Neural cell (in vitro differentiated cells): ENCODE results near the gene CGB1. TPM values are rescaled to one million over a fixed set of nuclear protein-coding genes. Genes with fewer than 3 reads are reported as not detected.
"Not testable (repeated sequence)": the region's sequence is repeated elsewhere in the genome, so short reads cannot be mapped to it uniquely, and the experiment has no call there.

Experiments used
- H2AFZ ChIP-seq: fragments of 200-600, 300-800 bp; sonication (generic), shearing (Covaris generic); 2 replicates; pipeline ENCODE4 v1.6.0; 2014; ENCODE audit warnings: low read depth, mild to moderate bottlenecking, antibody characterized with exemption, low read length, moderate library complexity
- H3F3A ChIP-seq: fragments of 200-600 bp; shearing (Covaris generic); 2 replicates; pipeline ENCODE4 v1.6.1; 2016; ENCODE audit warnings: mild to moderate bottlenecking, moderate library complexity, mixed read lengths, antibody characterized with exemption, low read length; ENCODE audit not compliant: insufficient read depth, poor library complexity, severe bottlenecking
- H3K27ac ChIP-seq: fragments of 200-600, 300-800 bp; sonication (generic), shearing (Covaris generic); 2 replicates; pipeline ENCODE4 v1.5.1; 2014; ENCODE audit warnings: mild to moderate bottlenecking, low read length, moderate library complexity
- H3K27me3 ChIP-seq: fragments of 300-800, 200-600 bp; sonication (generic), shearing (Covaris generic); 2 replicates; pipeline ENCODE4 v1.6.0; 2014; ENCODE audit warnings: mild to moderate bottlenecking, low read depth, low read length, moderate library complexity; ENCODE audit not compliant: insufficient read depth
- H3K36me3 ChIP-seq: fragments of 300-800, 200-600 bp; sonication (generic), shearing (Covaris generic); 2 replicates; pipeline ENCODE4 v1.5.1; 2014; ENCODE audit warnings: mild to moderate bottlenecking, antibody characterized with exemption, low read length, moderate library complexity; ENCODE audit not compliant: insufficient read depth
- H3K4me2 ChIP-seq: fragments of 300-800, 200-600 bp; sonication (generic), shearing (Covaris generic); 2 replicates; pipeline ENCODE4 v1.6.0; 2014; ENCODE audit warnings: mild to moderate bottlenecking, low read length
- H3K4me3 ChIP-seq: fragments of 300-800, 200-600 bp; sonication (generic), shearing (Covaris generic); 2 replicates; pipeline ENCODE4 v1.5.1; 2014; ENCODE audit warnings: mild to moderate bottlenecking, low read length, moderate library complexity
- H3K79me2 ChIP-seq: fragments of 200-600 bp; shearing (Covaris generic); replicated peaks from 2 replicates; pipeline ENCODE4 v1.6.0; 2014; ENCODE audit warnings: mild to moderate bottlenecking, low read length, moderate library complexity; ENCODE audit not compliant: insufficient read depth
- H3K9ac ChIP-seq: fragments of 300-800, 200-600 bp; sonication (generic), shearing (Covaris generic); 2 replicates; pipeline ENCODE4 v1.6.1; 2016; ENCODE audit warnings: mild to moderate bottlenecking, low read length, mixed read lengths
- H3K9me2 ChIP-seq: fragments of 200-600 bp; shearing (Covaris generic); 2 replicates; pipeline ENCODE4 v1.6.1; 2016; ENCODE audit warnings: mild to moderate bottlenecking, low read length, mixed read lengths; ENCODE audit not compliant: insufficient read depth
- H3K9me3 ChIP-seq: fragments of 200-600, 300-800 bp; sonication (generic), shearing (Covaris generic); 2 replicates; pipeline ENCODE4 v1.6.1; 2016; ENCODE audit warnings: mild to moderate bottlenecking, mixed run types, low read length, moderate library complexity, mixed read lengths
- H4K20me1 ChIP-seq: fragments of 200-600 bp; shearing (Covaris generic); 2 replicates; pipeline ENCODE4 v1.6.1; 2016; ENCODE audit warnings: mild to moderate bottlenecking, mixed run types; ENCODE audit not compliant: insufficient read depth
- EP300 ChIP-seq: fragments of 450-650 bp; conservative IDR thresholded peaks from 2 replicates; pipeline ENCODE4 v1.6.1; 2014; ENCODE audit warnings: antibody characterized with exemption, mild to moderate bottlenecking, moderate library complexity; ENCODE audit not compliant: poor library complexity, severe bottlenecking
- EZH2 ChIP-seq: fragments of 200-600, 300-800 bp; shearing (Covaris generic), sonication (generic); IDR thresholded peaks from 2 replicates; pipeline ENCODE4 v1.6.1; 2014; ENCODE audit warnings: antibody characterized with exemption, low read length, borderline replicate concordance, mild to moderate bottlenecking; ENCODE audit not compliant: insufficient read depth, poor library complexity, severe bottlenecking
- MXI1 ChIP-seq: fragments of 450-650 bp; conservative IDR thresholded peaks from 2 replicates; pipeline ENCODE4 v1.6.1; 2014; ENCODE audit warnings: antibody characterized with exemption, mild to moderate bottlenecking; ENCODE audit not compliant: poor library complexity, severe bottlenecking
- POLR2AphosphoS5 ChIP-seq: IDR thresholded peaks from 2 replicates; pipeline ENCODE4 v1.6.1; 2012
- RAD21 ChIP-seq: fragments of 450-650 bp; conservative IDR thresholded peaks from 2 replicates; pipeline ENCODE4 v1.6.1; 2014; ENCODE audit warnings: antibody characterized with exemption, mild to moderate bottlenecking, moderate library complexity
- SMC3 ChIP-seq: fragments of 450-650 bp; conservative IDR thresholded peaks from 2 replicates; pipeline ENCODE4 v1.6.1; 2014; ENCODE audit warnings: antibody characterized with exemption, mild to moderate bottlenecking, moderate library complexity; ENCODE audit not compliant: poor library complexity
- TAF1 ChIP-seq: IDR thresholded peaks from 2 replicates; pipeline ENCODE4 v1.6.1; 2012; ENCODE audit warnings: low read depth
- polyA minus RNA-seq: library from RNA; depleted of rRNA, polyadenylated mRNA; stranded (reverse); fragments of >200 nt; gene quantifications from 2 replicates; pipeline ENCODE4 v1.2.3, GENCODE V29; 2014
- polyA plus RNA-seq: library from polyadenylated mRNA; depleted of rRNA; stranded (reverse); fragments of >200 nt; gene quantifications from 2 replicates; pipeline ENCODE4 v1.2.3, GENCODE V29; 2014
- TF ChIP-seq, protein P1 (sequence below): fragments of 450-650 bp; IDR thresholded peaks from 2 replicates; pipeline ENCODE4 v1.5.1; 2014; ENCODE audit warnings: antibody characterized with exemption, mild to moderate bottlenecking, moderate library complexity; ENCODE audit not compliant: poor library complexity, severe bottlenecking
- TF ChIP-seq, protein P2 (sequence below): IDR thresholded peaks from 2 replicates; pipeline ENCODE4 v1.6.1; 2012; ENCODE audit warnings: borderline replicate concordance

The CGB1 gene
- polyA plus RNA-seq, result not detected in 2 replicates
- not detected in 2 replicates for polyA minus RNA-seq

DNA sequence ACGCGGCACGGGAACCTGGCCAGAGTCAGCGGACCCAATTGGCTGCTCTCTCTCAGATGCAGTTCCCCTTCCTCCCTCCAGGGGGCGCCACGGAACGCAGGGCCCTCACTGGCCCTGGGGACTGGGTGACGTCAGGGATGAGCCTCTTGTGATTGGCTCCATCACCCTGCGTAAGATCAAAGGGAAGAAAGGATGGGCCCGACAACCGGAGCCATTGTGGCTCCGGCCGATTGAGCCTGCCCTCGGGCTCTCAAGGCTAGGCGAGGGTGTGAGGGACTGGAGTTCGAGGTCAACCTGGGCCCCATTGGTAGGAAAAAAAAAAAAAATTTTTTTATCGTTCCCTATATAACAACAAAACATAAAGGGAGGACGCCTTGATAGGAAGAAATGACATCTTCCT is at the start of gene CGB1:
CGB1 (minus strand) TSS at position 81 of the 400 bp plus-strand sequence. CDS start 184 bp downstream, outside the sequence.
- H3K4me2 ChIP-seq, H3K9ac ChIP-seq, H2AFZ ChIP-seq, H3K79me2 ChIP-seq, H4K20me1 ChIP-seq, H3F3A ChIP-seq, H3K9me3 ChIP-seq, H3K27me3 ChIP-seq, H3K36me3 ChIP-seq, H3K4me3 ChIP-seq, H3K9me2 ChIP-seq, H3K27ac ChIP-seq: not testable (repeated sequence)

DNA sequence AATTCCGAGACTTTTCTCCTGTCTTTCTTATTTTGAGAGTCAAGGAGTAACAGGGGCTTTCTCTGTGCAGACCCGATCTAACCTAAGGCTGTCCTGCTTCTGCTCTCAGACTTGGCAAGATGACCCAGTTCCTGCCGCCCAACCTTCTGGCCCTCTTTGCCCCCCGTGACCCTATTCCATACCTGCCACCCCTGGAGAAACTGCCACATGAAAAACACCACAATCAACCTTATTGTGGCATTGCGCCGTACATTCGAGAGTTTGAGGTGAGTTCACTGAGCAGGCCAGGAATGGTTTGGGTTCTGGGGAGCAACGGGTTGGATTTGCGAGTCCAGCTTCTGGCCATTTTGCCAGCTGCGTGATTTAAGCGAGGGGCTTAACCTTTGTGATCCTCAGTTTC is 49.6 kb upstream of the CGB1 start:
- no peaks in the 10 kb centered on the region for H3F3A ChIP-seq

DNA sequence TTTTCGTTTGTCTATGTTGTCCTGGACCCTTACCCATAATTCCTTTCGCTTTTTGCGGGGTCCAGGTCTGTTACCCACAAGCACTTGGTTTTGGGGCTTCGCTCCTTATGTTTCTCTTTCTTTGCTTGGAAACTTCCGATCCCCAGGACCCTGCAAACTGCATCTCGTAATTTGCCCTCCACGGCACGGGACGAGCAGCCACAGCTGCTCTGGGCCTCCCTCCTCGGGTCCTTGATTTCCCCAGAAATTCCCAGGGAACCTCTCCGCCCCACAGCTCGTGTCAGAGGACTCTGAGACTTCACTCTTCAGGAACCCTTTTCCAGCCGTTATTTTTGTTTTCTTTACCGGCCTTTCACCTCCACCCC is 49.2 kb upstream of the CGB1 start:
- peaks cover 35% of the 10 kb centered on the region for H3K79me2 ChIP-seq
- peak overlapping the region; percentile 92 for H3K4me2 ChIP-seq
- H3K9ac ChIP-seq, result peak overlapping the region; percentile 94
- H4K20me1 ChIP-seq, result no peaks in the 10 kb centered on the region
- H3K27me3 ChIP-seq, result no peaks in the 10 kb centered on the region
- peak overlapping the region; percentile 89 for H3K27ac ChIP-seq
- peak overlapping the region; percentile 79 for H2AFZ ChIP-seq
- no peaks in the 10 kb centered on the region for H3F3A ChIP-seq
- peaks cover 6% of the 10 kb centered on the region for H3K36me3 ChIP-seq
- H3K9me3 ChIP-seq, result no peaks in the 10 kb centered on the region
- no peaks in the 10 kb centered on the region for H3K9me2 ChIP-seq
- TF ChIP-seq, protein P1, sequence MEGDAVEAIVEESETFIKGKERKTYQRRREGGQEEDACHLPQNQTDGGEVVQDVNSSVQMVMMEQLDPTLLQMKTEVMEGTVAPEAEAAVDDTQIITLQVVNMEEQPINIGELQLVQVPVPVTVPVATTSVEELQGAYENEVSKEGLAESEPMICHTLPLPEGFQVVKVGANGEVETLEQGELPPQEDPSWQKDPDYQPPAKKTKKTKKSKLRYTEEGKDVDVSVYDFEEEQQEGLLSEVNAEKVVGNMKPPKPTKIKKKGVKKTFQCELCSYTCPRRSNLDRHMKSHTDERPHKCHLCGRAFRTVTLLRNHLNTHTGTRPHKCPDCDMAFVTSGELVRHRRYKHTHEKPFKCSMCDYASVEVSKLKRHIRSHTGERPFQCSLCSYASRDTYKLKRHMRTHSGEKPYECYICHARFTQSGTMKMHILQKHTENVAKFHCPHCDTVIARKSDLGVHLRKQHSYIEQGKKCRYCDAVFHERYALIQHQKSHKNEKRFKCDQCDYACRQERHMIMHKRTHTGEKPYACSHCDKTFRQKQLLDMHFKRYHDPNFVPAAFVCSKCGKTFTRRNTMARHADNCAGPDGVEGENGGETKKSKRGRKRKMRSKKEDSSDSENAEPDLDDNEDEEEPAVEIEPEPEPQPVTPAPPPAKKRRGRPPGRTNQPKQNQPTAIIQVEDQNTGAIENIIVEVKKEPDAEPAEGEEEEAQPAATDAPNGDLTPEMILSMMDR, result no peak
- TF ChIP-seq TAF1 (no peak), POLR2AphosphoS5 (no peak)
- peak overlapping the region; percentile 86 for H3K4me3 ChIP-seq

More for the DNA sequence above, 49.6 kb upstream of the CGB1 start:
- H3K27ac ChIP-seq, result peak overlapping the region; percentile 89
- H3K9me2 ChIP-seq, result no peaks in the 10 kb centered on the region
- peak overlapping the region; percentile 94 for H3K9ac ChIP-seq
- peak overlapping the region; percentile 92 for H3K4me2 ChIP-seq
- H3K27me3 ChIP-seq, result no peaks in the 10 kb centered on the region
- no peaks in the 10 kb centered on the region for H4K20me1 ChIP-seq
- H3K79me2 ChIP-seq, result peaks cover 35% of the 10 kb centered on the region
- no peaks in the 10 kb centered on the region for H3K9me3 ChIP-seq
- H3K36me3 ChIP-seq, result peaks cover 6% of the 10 kb centered on the region
- H3K4me3 ChIP-seq, result peak overlapping the region; percentile 86
- TF ChIP-seq, protein P2, sequence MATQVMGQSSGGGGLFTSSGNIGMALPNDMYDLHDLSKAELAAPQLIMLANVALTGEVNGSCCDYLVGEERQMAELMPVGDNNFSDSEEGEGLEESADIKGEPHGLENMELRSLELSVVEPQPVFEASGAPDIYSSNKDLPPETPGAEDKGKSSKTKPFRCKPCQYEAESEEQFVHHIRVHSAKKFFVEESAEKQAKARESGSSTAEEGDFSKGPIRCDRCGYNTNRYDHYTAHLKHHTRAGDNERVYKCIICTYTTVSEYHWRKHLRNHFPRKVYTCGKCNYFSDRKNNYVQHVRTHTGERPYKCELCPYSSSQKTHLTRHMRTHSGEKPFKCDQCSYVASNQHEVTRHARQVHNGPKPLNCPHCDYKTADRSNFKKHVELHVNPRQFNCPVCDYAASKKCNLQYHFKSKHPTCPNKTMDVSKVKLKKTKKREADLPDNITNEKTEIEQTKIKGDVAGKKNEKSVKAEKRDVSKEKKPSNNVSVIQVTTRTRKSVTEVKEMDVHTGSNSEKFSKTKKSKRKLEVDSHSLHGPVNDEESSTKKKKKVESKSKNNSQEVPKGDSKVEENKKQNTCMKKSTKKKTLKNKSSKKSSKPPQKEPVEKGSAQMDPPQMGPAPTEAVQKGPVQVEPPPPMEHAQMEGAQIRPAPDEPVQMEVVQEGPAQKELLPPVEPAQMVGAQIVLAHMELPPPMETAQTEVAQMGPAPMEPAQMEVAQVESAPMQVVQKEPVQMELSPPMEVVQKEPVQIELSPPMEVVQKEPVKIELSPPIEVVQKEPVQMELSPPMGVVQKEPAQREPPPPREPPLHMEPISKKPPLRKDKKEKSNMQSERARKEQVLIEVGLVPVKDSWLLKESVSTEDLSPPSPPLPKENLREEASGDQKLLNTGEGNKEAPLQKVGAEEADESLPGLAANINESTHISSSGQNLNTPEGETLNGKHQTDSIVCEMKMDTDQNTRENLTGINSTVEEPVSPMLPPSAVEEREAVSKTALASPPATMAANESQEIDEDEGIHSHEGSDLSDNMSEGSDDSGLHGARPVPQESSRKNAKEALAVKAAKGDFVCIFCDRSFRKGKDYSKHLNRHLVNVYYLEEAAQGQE, result no peak
- TF ChIP-seq POLR2AphosphoS5 (no peak), EZH2 (no peak), MXI1 (no peak), EP300 (no peak), TAF1 (no peak), SMC3 (no peak), RAD21 (no peak)
- TF ChIP-seq, protein P1, result no peak
- H2AFZ ChIP-seq, result no peak overlapping the region
